HepG2 (cell line): ENCODE measurements around the gene SCFD2. TPM values are rescaled to one million over a fixed set of nuclear protein-coding genes. Genes with fewer than 3 reads are reported as not detected.
"Not testable (repeated sequence)": the region's sequence is repeated elsewhere in the genome, so short reads cannot be mapped to it uniquely, and the experiment has no call there.

Experiments used
- ATAC-seq: fragments of 200-7000 bp; cut with Tn5 transposase; 3 replicates; pipeline ENCODE4 v1.9.1; 2020; ENCODE audit warnings: mild to moderate bottlenecking, moderate library complexity
- BruUV-seq: library from RNA; stranded (reverse); fragments of 400-500 nt; replicated peaks from 2 replicates; lab custom pipeline; 2021; lab: Mats Ljungman, UMichigan
- CTCF ChIA-PET: fragments of 300-600 bp; formaldehyde crosslinking; extraction: SDS; loops from one replicate; lab custom pipeline; 2021; ENCODE audit warnings: low total read pairs, inconsistent platforms, low intra/inter-chr PET ratio; lab: Yijun Ruan, JAX
- POLR2A ChIA-PET: fragments of 350-600 bp; sonication (Branson Sonifier 250); formaldehyde crosslinking; loops from one replicate; lab custom pipeline; 2020; ENCODE audit warnings: antibody characterized with exemption, inconsistent platforms; lab: Yijun Ruan, JAX
- DNase-seq: peaks from one replicate; pipeline ENCODE4 v3.0.0-alpha.2; 2015; ENCODE audit warnings: low spot score
- FAIRE-seq: peaks from 3 replicates; lab custom pipeline; 2011; peaks lifted over from hg19 to GRCh38; lab: Jason Lieb, UNC
- H2AFZ ChIP-seq: one replicate; pipeline ENCODE4 v1.6.1; 2011; ENCODE audit warnings: low read length, inconsistent platforms
- H3K27ac ChIP-seq: fragments of 300-600 bp; 3 replicates; pipeline ENCODE4 v1.8.0; 2011; ENCODE audit warnings: mixed run types, mild to moderate bottlenecking, mixed read lengths, low read length, inconsistent platforms; ENCODE audit not compliant: insufficient read depth; ENCODE audit errors: extremely low read length
- H3K27me3 ChIP-seq, 2 experiments: fragments of 200-600 bp in 1 of 2; 2 replicates in 1 of 2; 3 replicates in 1 of 2; pipeline versions ENCODE4 v1.6.0 to v1.8.0; 2011; ENCODE audit warnings: low read length in 2 of 2, mild to moderate bottlenecking in 2 of 2, moderate library complexity in 2 of 2, inconsistent platforms in 1 of 2; ENCODE audit not compliant: insufficient read depth in 2 of 2, control insufficient read depth in 1 of 2
- H3K36me3 ChIP-seq, 2 experiments: fragments of 200-600 bp in 1 of 2; replicated peaks in 1 of 2; 2 replicates in 1 of 2; 3 replicates in 1 of 2; pipeline versions ENCODE4 v1.5.1 to v1.8.0; 2011; ENCODE audit warnings: low read length in 2 of 2, inconsistent platforms in 1 of 2; ENCODE audit not compliant: insufficient read depth in 2 of 2, control insufficient read depth in 1 of 2
- H3K4me1 ChIP-seq: 2 replicates; pipeline ENCODE4 v1.5.1; 2012; ENCODE audit warnings: low read length, inconsistent platforms; ENCODE audit not compliant: insufficient read depth
- H3K4me2 ChIP-seq: 2 replicates; pipeline ENCODE4 v1.6.0; 2011; ENCODE audit warnings: low read depth, low read length, inconsistent platforms
- H3K4me3 ChIP-seq, 3 experiments: fragments of 200-600 bp in 1 of 3; sonication (generic), shearing (Covaris generic) in 1 of 3; replicated peaks in 1 of 3; 2 replicates each; pipeline ENCODE4 v1.5.1; 2011 to 2016; ENCODE audit warnings: low read length in 3 of 3, inconsistent platforms in 2 of 3, low read depth in 2 of 3, mild to moderate bottlenecking in 2 of 3, control low read depth in 1 of 3, mixed read lengths in 1 of 3; ENCODE audit not compliant: insufficient read depth in 1 of 3
- H3K79me2 ChIP-seq: one replicate; pipeline ENCODE4 v1.6.1; 2011; ENCODE audit warnings: low read length, inconsistent platforms; ENCODE audit not compliant: insufficient read depth
- H3K9ac ChIP-seq: 2 replicates; pipeline ENCODE4 v1.6.0; 2011; ENCODE audit warnings: mild to moderate bottlenecking, low read depth, low read length, inconsistent platforms; ENCODE audit not compliant: insufficient read depth
- H3K9me3 ChIP-seq: 2 replicates; pipeline ENCODE4 v1.5.1; 2012; ENCODE audit warnings: mild to moderate bottlenecking, low read length
- H4K20me1 ChIP-seq: 2 replicates; pipeline ENCODE4 v1.6.0; 2011; ENCODE audit warnings: inconsistent platforms, mild to moderate bottlenecking, low read length, moderate library complexity; ENCODE audit not compliant: insufficient read depth
- ELF3 ChIP-seq: IDR thresholded peaks from 2 replicates; pipeline ENCODE4 v1.6.1; 2016; ENCODE audit warnings: missing genetic modification reagents, missing compliant biosample characterization
- KLF13 ChIP-seq: sonication (generic); formaldehyde crosslinking; IDR thresholded peaks from 2 replicates; pipeline ENCODE4 v1.4.0; 2020; ENCODE audit warnings: mild to moderate bottlenecking, missing genetic modification reagents
- MYC ChIP-seq: sonication (generic); formaldehyde crosslinking; IDR thresholded peaks from 2 replicates; pipeline ENCODE4 v1.9.0; 2021; ENCODE audit warnings: missing genetic modification reagents, borderline replicate concordance
- NFE2 ChIP-seq: sonication (generic); formaldehyde crosslinking; IDR thresholded peaks from 2 replicates; pipeline ENCODE4 v1.4.0; 2020; ENCODE audit warnings: missing genetic modification reagents
- PAF1 ChIP-seq: IDR thresholded peaks from 2 replicates; pipeline ENCODE4 v1.6.1; 2016; ENCODE audit warnings: missing genetic modification reagents, missing compliant biosample characterization
- RELA ChIP-seq: sonication (generic); formaldehyde crosslinking; IDR thresholded peaks from 2 replicates; pipeline ENCODE4 v1.4.0; 2020; ENCODE audit warnings: missing genetic modification reagents
- ZNF501 ChIP-seq: sonication (generic); formaldehyde crosslinking; IDR thresholded peaks from 2 replicates; pipeline ENCODE4 v1.5.1; 2020; ENCODE audit warnings: mild to moderate bottlenecking, moderate library complexity, missing genetic modification reagents
- ZNF670 ChIP-seq: sonication (generic); formaldehyde crosslinking; IDR thresholded peaks from 2 replicates; pipeline ENCODE4 v1.8.0; 2022; ENCODE audit warnings: mild to moderate bottlenecking, missing genetic modification reagents, borderline replicate concordance
- ZNF790 ChIP-seq: sonication (generic); formaldehyde crosslinking; IDR thresholded peaks from 2 replicates; pipeline ENCODE4 v1.8.0; 2022; ENCODE audit warnings: missing genetic modification reagents, mild to moderate bottlenecking, borderline replicate concordance
- WGBS: methylation state at CpG from one replicate; pipeline ENCODE4 v1.1.6; 2017; ENCODE audit warnings: low lambda C conversion rate; 5-methylcytosine and 5-hydroxymethylcytosine counted together
- in situ Hi-C: cut with HindIII; loops from 2 replicates; pipeline ENCODE4 v1.10.0; 2017; ENCODE audit warnings: low pct_unique_long_range_greater_than_20kb; ENCODE audit not compliant: extremely low pct_ligation_motif_present
- intact Hi-C: fragments of 100-400 bp; cut with micrococcal nuclease; formaldehyde crosslinking; loops from one replicate; pipeline ENCODE4 v1.10.0; 2022; ENCODE audit not compliant: unreplicated experiment
- polyA plus RNA-seq, 8 experiments: library from polyadenylated mRNA; depleted of rRNA in 3 of 8; stranded (reverse) in 7 of 8; unstranded in 1 of 8; fragments of >200 nt; fragmentation: Illumina TruSeq in 4 of 8; extraction: Trizol in 4 of 8; gene quantifications; 2 replicates each; pipeline versions ENCODE4 v1.2.1 to v1.2.3, GENCODE V29; 2011 to 2016; ENCODE audit warnings: low read depth in 4 of 8, missing spikeins in 1 of 8, mixed read lengths in 1 of 8; ENCODE audit not compliant: insufficient read depth in 1 of 8
- total RNA-seq, 5 experiments: library from RNA; depleted of rRNA; stranded (reverse); fragments of >200 nt; fragmentation: Illumina TruSeq; extraction: Trizol; gene quantifications; 2 replicates each; pipeline ENCODE4 v1.2.3, GENCODE V29; 2016; ENCODE audit warnings: low read depth in 1 of 5
- TF ChIP-seq, protein P1 (sequence below): sonication (generic); formaldehyde crosslinking; IDR thresholded peaks from 2 replicates; pipeline ENCODE4 v1.8.1; 2022; ENCODE audit warnings: mild to moderate bottlenecking, missing genetic modification reagents

The SCFD2 gene
- total and polyA plus RNA-seq, 2 of the 13 experiments (the other 11 are each of a cell fraction or from before 2014, with no cell fraction given), result 4.6 to 15.6 TPM

DNA sequence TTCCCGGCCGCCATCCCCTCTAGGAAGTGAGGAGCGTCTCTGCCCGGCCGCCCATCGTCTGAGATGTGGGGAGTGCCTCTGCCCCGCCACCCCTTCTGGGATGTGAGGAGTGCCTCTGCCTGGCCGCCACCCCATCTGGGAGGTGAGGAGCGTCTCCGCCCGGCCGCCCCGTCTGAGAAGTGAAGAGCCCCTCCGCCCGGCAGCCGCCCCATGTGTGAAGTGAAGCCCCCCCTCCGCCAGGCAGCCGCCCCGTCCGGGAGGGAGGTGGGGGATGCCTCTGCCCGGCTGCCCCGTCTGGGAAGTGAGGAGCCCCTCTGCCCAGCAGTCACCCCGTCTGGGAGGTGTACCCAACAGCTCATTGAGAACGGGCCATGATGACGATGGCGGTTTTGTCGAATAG is 373.3 kb downstream of the SCFD2 start:
- H3K4me3 ChIP-seq, H3K4me2 ChIP-seq, FAIRE-seq, H3K27ac ChIP-seq, H3K36me3 ChIP-seq, CTCF ChIA-PET, H3K79me2 ChIP-seq, H4K20me1 ChIP-seq, H3K27me3 ChIP-seq, intact Hi-C loops, H3K9me3 ChIP-seq, H2AFZ ChIP-seq, H3K9ac ChIP-seq, BruUV-seq, ATAC-seq, DNase-seq, POLR2A ChIA-PET: not testable (repeated sequence)
- in situ Hi-C loops, result loop anchor here (25.0 kb wide), 1 partner anchor 280 kb away; no protein-coding TSS in a partner anchor
- WGBS, result 97% methylated on average over 11 of the region's 27 CpGs
- H3K4me1 ChIP-seq, result peaks cover 19% of the 10 kb centered on the region

DNA sequence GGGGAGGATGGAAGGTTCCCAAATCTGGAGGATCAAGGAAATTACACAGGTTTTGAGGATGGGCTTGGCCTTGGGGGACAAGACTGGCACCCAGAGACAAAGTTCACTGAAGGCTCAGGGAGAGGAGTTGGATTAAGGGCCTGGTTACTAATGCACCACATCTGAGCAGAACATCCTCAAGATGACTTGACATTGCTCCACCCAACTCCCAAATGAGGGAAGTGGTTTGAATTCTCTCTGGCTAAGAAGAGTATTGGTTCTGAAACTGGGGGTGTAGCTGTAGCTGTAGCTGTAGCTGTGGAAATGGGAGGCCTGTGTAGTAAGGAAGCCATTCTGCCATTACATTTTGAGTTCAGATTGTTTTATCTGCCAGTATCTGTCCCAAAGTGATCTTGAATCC is 374.4 kb downstream of the SCFD2 start:
- CTCF ChIA-PET, result no interaction called here
- FAIRE-seq, result no peak
- intact Hi-C loops, result no loop called here

DNA sequence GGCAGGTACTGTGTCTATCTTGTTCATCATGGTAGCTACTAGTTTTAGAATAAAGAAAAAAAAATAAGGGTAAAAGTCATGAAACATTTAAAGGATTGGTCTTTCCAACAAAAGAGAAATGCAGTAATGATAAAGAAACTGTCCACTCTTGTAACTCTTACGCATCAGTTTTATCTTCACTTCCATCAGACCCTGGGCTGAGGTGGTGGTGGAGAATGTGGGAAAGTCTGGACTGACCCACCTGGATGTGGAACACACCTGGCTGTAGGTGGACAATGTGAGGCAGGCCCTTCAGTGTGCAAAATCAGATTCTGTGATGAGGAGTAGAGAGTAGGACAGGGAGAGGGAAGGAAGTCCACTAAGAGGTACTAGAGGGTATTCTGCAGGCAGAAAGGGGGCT is 375.2 kb downstream of the SCFD2 start:
- Histone ChIP-seq H3K4me3 (no peak overlapping the region), H3K79me2 (no peaks in the 10 kb centered on the region), H3K9ac (no peak overlapping the region), H4K20me1 (no peaks in the 10 kb centered on the region), H2AFZ (no peak overlapping the region), H3K36me3 (no peaks in the 10 kb centered on the region), H3K9me3 (no peaks in the 10 kb centered on the region), H3K27ac (no peak overlapping the region), H3K4me2 (no peak overlapping the region), H3K27me3 (no peaks in the 10 kb centered on the region), H3K4me1 (peaks cover 8% of the 10 kb centered on the region)
- 100% methylated on average over 1 of the region's 1 CpG for WGBS
- no peak for ATAC-seq
- DNase-seq, result no peak
- intact Hi-C loops (no loop called here), in situ Hi-C loops (loop anchor here (25.0 kb wide), 1 partner anchor 278 kb away; no protein-coding TSS in a partner anchor)
- CTCF ChIA-PET, result no interaction called here
- no TSS peak for BruUV-seq
- FAIRE-seq, result no peak
- POLR2A ChIA-PET, result no interaction called here
- TF ChIP-seq KLF13 (no peak), PAF1 (CRISPR knock-in tag) (no peak), MYC (CRISPR knock-in tag) (no peak), NFE2 (no peak), ELF3 (CRISPR knock-in tag) (no peak), ZNF501 (CRISPR knock-in tag) (no peak), ZNF670 (CRISPR knock-in tag) (no peak), RELA (CRISPR knock-in tag) (no peak)
- TF ChIP-seq, protein P1, sequence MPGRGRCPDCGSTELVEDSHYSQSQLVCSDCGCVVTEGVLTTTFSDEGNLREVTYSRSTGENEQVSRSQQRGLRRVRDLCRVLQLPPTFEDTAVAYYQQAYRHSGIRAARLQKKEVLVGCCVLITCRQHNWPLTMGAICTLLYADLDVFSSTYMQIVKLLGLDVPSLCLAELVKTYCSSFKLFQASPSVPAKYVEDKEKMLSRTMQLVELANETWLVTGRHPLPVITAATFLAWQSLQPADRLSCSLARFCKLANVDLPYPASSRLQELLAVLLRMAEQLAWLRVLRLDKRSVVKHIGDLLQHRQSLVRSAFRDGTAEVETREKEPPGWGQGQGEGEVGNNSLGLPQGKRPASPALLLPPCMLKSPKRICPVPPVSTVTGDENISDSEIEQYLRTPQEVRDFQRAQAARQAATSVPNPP (CRISPR knock-in tag), result no peak

More for the DNA sequence above, 374.4 kb downstream of the SCFD2 start:
- Histone ChIP-seq H3K4me2 (no peak overlapping the region), H3K27ac (no peak overlapping the region), H3K27me3 (no peaks in the 10 kb centered on the region), H2AFZ (no peak overlapping the region), H3K4me1 (peaks cover 8% of the 10 kb centered on the region), H3K79me2 (no peaks in the 10 kb centered on the region), H3K9ac (no peak overlapping the region), H3K36me3 (no peaks in the 10 kb centered on the region), H4K20me1 (no peaks in the 10 kb centered on the region), H3K9me3 (no peaks in the 10 kb centered on the region), H3K4me3 (no peak overlapping the region)
- in situ Hi-C loops, result loop anchor here (25.0 kb wide), 1 partner anchor 279 kb away; no protein-coding TSS in a partner anchor
- ATAC-seq (no peak), DNase-seq (no peak)
- TF ChIP-seq ZNF790, result no peak
- no TSS peak for BruUV-seq
- POLR2A ChIA-PET, result no interaction called here
